ENCODE results near the gene PTGFRN. TPM values are rescaled to one million over a fixed set of nuclear protein-coding genes. Genes with fewer than 3 reads are reported as not detected.
"Not testable (repeated sequence)": the region's sequence is repeated elsewhere in the genome, so short reads cannot be mapped to it uniquely, and the experiment has no call there.

PTGFRN gene
- total and polyA plus RNA-seq, 2 of the 4 experiments (the other 2 are of a cell fraction) = 0.90 to 1.1 TPM

DNA sequence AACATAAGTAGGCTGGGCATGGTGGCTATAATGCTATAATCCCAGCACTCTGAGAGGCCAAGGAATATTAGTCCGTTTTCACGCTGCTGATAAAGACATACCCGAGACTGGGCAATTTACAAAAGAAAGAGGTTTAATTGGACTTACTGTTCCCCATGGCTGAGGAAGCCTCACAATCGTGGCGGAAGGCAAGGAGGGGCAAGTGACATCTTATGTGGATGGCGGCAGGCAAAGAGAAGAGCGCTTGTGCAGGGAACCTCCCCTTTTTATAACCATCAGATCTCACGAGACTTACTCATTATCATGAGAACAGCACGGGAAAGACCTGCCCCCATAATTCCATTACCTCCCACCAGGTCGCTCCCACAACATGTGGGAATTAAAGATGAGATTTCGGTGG lies 28.5 kb downstream of the PTGFRN start:
- H2AK5ac ChIP-seq (ENCODE audit: low read depth, low read length) = no peak overlapping the region
- ATAC-seq (ENCODE audit: low read depth) (no peak), DNase-seq (no peak)
- ChIA-PET POLR2A (ENCODE audit: unreplicated experiment) (no interaction called here), CTCF (no interaction called here)
- in situ Hi-C loops (cut with MboI; ENCODE audit: low sequenced_read_pairs) (no loop called here), dilution Hi-C loops (cut with HindIII; ENCODE audit: low sequenced_read_pairs, unreplicated experiment) (no loop called here), intact Hi-C loops (cut with micrococcal nuclease) (no loop called here)
- no peak overlapping the region for H3K4ac ChIP-seq (ENCODE audit: low read depth, low read length)
- no peak overlapping the region for H3K4me2 ChIP-seq (ENCODE audit: low read depth, low read length)
- TF ChIP-seq MAFK (IDR thresholded peaks at IDR 0.05; ENCODE audit: low read depth, low read length) (no peak), NFE2L2 (IDR thresholded peaks at IDR 0.05; ENCODE audit: low read depth, low read length) (no peak), RCOR1 (IDR thresholded peaks at IDR 0.05; ENCODE audit: insufficient replicate concordance, low read length) (no peak), CEBPB (IDR thresholded peaks at IDR 0.05; ENCODE audit: low read depth, low read length) (no peak)
- H3K27ac ChIP-seq (ENCODE audit: insufficient read depth, low read length) = no peak overlapping the region
- no peaks in the 10 kb centered on the region for H3K4me1 ChIP-seq (ENCODE audit: control insufficient read depth, insufficient read depth, low read length)
- no peak overlapping the region for H3K18ac ChIP-seq (ENCODE audit: low read depth, low read length)
- no peak overlapping the region for H2BK5ac ChIP-seq (ENCODE audit: low read depth, low read length, poor library complexity, severe bottlenecking)
- H3K9me3 ChIP-seq (ENCODE audit: control insufficient read depth, insufficient read depth, low read length) = no peaks in the 10 kb centered on the region
- no peaks in the 10 kb centered on the region for H3K36me3 ChIP-seq (ENCODE audit: control insufficient read depth, insufficient read depth, low read length)
- no peak overlapping the region for H4K91ac ChIP-seq (ENCODE audit: insufficient read depth, low read depth, low read length)
- no CpG with 5 or more reads among the region's 11 CpGs for WGBS, 2 experiments (ENCODE audit: extremely low coverage in 2 of 2, insufficient read length in 1 of 2)
- no peak overlapping the region for H3K9ac ChIP-seq (ENCODE audit: low read depth, low read length)
- no peak overlapping the region for H2BK15ac ChIP-seq (ENCODE audit: low read depth, low read length)
- H2AFZ ChIP-seq (replicated peaks; ENCODE audit: low read length, poor library complexity) = no peak overlapping the region
- H3K14ac ChIP-seq (replicated peaks; ENCODE audit: low read depth, low read length) = no peak overlapping the region
- no peaks in the 10 kb centered on the region for H3K9me1 ChIP-seq (ENCODE audit: insufficient read depth, low read length)
- no peak overlapping the region for H4K8ac ChIP-seq (ENCODE audit: low read depth in 2 of 2, low read length in 2 of 2)
- no peak overlapping the region for H2AK9ac ChIP-seq (replicated peaks; ENCODE audit: low read depth, low read length, poor library complexity)
- no peak overlapping the region for H2BK120ac ChIP-seq (ENCODE audit: low read depth, low read length)
- no peaks in the 10 kb centered on the region; the same call in 1 of the 2 replicates for H3K27me3 ChIP-seq (ENCODE audit: control insufficient read depth, insufficient read depth, low read length)
- no peaks in the 10 kb centered on the region for H4K20me1 ChIP-seq (ENCODE audit: insufficient read depth, low read length)
- no TSS peak for BruUV-seq (replicated peaks)
- no peak overlapping the region for H3K4me3 ChIP-seq (ENCODE audit: insufficient read depth, low read depth, low read length)
- no peak overlapping the region for H2BK20ac ChIP-seq (ENCODE audit: low read depth, low read length)
- no peak overlapping the region for H3K23ac ChIP-seq (ENCODE audit: low read depth, low read length)
- H4K5ac ChIP-seq (ENCODE audit: low read depth, low read length) = no peak overlapping the region
- H3K79me1 ChIP-seq (ENCODE audit: low read depth in 1 of 2, low read length in 2 of 2) = no peaks in the 10 kb centered on the region
- no peak overlapping the region for H3K56ac ChIP-seq (ENCODE audit: extremely low read depth, insufficient read depth, low read length)

DNA sequence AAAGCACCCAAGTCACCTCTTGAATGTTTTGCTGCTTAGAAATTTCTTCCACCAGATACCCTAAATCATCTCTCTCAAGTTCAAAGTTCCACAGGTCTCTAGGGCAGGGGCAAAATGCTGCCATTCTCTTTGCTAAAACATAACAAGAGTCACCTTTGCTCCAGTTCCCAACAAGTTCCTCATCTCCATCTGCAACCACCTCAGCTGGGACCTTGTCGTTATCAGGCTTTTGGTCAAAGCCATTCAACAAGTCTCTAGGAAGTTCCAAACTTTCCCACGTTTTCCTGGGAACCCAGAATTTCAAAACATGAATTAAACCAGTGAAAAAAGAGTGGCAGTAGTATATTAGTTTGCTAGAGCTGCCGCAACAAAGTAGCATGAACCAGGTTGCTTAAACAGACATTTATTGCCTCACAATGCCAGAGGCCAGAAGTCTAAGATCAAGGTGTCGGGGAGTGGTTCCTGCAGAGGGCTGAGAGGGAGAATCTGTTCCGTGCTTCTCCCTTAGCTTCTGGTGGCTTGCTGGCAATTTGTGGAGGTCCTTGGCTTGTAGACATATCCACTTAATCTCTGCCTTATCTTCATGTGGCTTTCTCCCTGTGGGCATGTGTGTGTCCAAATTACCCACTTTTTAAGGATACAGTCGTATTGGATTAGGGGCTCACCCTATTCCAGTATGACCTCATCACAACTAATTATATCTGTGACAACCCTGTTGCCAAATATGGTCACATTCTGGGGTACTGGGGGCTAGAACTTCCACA lies 30.2 kb downstream of the PTGFRN start:
- H2AK9ac ChIP-seq (replicated peaks; ENCODE audit: low read depth, low read length, poor library complexity); intact Hi-C loops (cut with micrococcal nuclease); H4K91ac ChIP-seq (ENCODE audit: insufficient read depth, low read depth, low read length); ATAC-seq (ENCODE audit: low read depth); H3K9me1 ChIP-seq (ENCODE audit: insufficient read depth, low read length); H3K9me3 ChIP-seq (ENCODE audit: control insufficient read depth, insufficient read depth, low read length); H3K56ac ChIP-seq (ENCODE audit: extremely low read depth, insufficient read depth, low read length); dilution Hi-C loops (cut with HindIII; ENCODE audit: low sequenced_read_pairs, unreplicated experiment); H3K36me3 ChIP-seq (ENCODE audit: control insufficient read depth, insufficient read depth, low read length); H3K27me3 ChIP-seq (ENCODE audit: control insufficient read depth, insufficient read depth, low read length); H2BK120ac ChIP-seq (ENCODE audit: low read depth, low read length); H3K79me1 ChIP-seq (ENCODE audit: low read depth in 1 of 2, low read length in 2 of 2); H3K18ac ChIP-seq (ENCODE audit: low read depth, low read length); H4K5ac ChIP-seq (ENCODE audit: low read depth, low read length); H3K4ac ChIP-seq (ENCODE audit: low read depth, low read length); H2AK5ac ChIP-seq (ENCODE audit: low read depth, low read length); H2AFZ ChIP-seq (replicated peaks; ENCODE audit: low read length, poor library complexity); H3K23ac ChIP-seq (ENCODE audit: low read depth, low read length); H2BK20ac ChIP-seq (ENCODE audit: low read depth, low read length); DNase-seq; H4K8ac ChIP-seq (ENCODE audit: low read depth in 2 of 2, low read length in 2 of 2); H3K4me3 ChIP-seq (ENCODE audit: insufficient read depth, low read depth, low read length); POLR2A ChIA-PET (ENCODE audit: unreplicated experiment); H3K4me2 ChIP-seq (ENCODE audit: low read depth, low read length); H3K4me1 ChIP-seq (ENCODE audit: control insufficient read depth, insufficient read depth, low read length); in situ Hi-C loops (cut with MboI; ENCODE audit: low sequenced_read_pairs); H3K9ac ChIP-seq (ENCODE audit: low read depth, low read length); H2BK5ac ChIP-seq (ENCODE audit: low read depth, low read length, poor library complexity, severe bottlenecking); H3K27ac ChIP-seq (ENCODE audit: insufficient read depth, low read length); H2BK15ac ChIP-seq (ENCODE audit: low read depth, low read length); BruUV-seq (replicated peaks); H3K14ac ChIP-seq (replicated peaks; ENCODE audit: low read depth, low read length); H4K20me1 ChIP-seq (ENCODE audit: insufficient read depth, low read length): not testable (repeated sequence)
- no CpG with 5 or more reads among the region's 6 CpGs for WGBS, 2 experiments (ENCODE audit: extremely low coverage in 2 of 2, insufficient read length in 1 of 2)
- CTCF ChIA-PET = interaction anchor here (0.6 kb wide), 1 partner anchor 15 kb away, joined by 3 read pairs; no protein-coding TSS in a partner anchor
